NCI-H146 (cell line): ENCODE measurements around the gene AKR1B1.
A peak's percentile ranks its signal among the peaks of the same experiment; 100 is the strongest.

Experiments used
- DNase-seq: peaks from one replicate; lab custom pipeline; 2025; lab: John Stamatoyannopoulos, UW

The AKR1B1 gene

DNA sequence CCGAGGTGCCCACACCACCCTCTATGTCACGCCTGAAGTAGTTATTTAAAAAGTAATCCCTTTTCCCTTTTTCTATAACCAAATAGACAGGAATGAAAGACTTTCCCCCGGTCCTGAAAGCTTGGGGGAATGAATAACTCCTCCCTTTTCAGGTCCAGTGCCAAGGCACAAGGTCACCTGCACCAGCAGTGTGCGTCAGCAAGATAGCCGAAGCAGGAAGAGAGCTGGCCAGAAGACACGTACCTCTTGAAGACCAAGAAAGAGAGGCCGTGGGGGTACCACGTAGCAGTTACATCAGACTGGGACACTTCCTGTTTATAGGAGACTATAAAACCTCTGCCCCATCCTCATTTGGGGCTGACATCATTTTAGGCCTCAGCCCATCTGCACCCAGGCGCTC, 10.7 kb upstream of the AKR1B1 start:
- DNase-seq: no peak

DNA sequence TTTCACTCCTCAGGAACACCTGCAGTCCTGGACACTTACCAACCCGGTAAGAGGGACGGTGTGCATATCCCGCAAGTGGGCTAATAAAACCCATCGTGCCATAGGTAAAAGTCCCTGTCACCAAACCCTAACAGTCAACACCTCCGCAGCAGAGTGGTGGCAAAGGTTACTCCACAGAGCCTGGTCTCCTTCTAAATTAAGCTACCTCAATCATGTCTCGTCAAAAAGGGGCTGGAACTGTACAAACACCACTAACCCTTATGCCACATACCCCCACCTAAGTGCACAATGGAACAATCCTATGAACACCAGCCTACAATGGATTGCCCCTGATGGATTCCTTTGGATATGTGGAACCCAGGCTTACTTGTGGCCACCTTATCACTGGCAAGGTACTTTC, 9.6 kb upstream of the AKR1B1 start:
- no peak for DNase-seq

DNA sequence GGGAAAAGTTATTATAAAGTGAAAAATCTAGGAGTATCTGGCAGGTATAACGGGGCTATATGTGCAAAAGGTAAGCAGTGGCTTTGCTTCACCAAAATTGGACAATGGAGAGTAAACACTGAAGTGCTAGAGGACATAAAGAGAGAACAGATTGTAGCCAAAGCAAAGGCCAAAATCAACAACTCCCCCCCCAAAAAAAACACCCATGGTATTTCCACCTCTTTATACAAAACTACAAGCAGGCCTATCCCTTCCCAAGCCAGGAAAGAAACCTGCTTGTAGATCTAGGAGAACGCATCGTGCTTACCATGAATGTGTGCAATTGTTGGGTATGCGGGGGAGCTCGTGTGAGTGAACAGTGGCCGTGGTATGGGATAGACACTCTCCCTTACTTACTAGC, 9.2 kb upstream of the AKR1B1 start:
- no peak for DNase-seq

DNA sequence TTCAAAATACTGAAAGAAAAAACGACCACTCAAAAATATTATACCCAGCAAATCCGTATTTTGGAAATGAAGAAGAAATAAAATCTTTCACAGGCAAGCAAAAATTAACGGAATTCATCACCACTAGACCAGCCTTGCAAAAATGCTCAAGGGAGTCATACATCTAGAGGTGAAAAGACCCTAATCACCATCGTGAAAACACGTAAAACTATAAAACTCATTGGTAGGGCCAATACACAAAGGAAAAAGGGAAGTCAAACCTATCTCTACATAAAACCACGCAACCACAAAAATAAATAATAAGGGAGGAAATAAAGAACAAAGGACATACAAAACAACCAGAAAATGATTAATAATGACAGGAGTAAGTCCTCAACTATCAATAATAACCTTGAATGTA, 6.6 kb upstream of the AKR1B1 start:
- no peak for DNase-seq

DNA sequence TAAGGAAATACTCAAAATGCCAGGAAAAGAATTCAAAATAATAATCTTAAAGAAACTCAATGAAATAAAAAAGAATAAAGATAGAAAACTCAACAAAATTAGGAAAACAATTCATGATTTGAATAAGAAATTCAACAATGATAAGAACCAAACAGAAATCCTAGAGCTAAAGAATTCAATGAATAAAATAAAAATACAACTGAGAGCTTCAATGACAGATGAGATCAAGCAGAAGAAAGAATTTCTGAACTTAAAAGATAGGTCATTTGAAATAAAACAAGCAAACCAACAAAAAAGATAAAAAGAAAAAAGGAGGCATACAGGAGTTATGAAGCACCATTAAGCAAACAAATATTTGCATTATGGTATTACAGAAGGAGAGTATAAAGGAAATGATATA, 5.6 kb upstream of the AKR1B1 start:
- DNase-seq: no peak

DNA sequence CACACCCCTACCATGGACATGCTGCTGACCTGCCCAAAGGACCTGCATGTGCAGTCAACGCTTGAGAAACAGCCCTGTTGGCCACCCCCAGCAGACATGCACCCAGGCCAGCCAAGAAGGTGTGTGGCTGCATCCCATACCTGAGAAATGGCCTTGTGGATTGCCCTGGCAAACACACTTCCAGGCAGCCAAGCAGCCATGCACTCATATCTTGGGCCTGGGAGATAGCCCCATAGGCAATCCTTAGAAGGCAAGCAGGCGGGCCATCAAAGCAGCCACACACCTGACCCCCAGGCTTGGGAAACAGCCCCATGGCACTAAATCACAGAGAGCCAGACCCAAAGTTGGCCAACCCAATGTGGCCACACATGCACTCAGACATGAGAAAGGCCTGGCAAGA, 4.9 kb upstream of the AKR1B1 start:
- DNase-seq: no peak

DNA sequence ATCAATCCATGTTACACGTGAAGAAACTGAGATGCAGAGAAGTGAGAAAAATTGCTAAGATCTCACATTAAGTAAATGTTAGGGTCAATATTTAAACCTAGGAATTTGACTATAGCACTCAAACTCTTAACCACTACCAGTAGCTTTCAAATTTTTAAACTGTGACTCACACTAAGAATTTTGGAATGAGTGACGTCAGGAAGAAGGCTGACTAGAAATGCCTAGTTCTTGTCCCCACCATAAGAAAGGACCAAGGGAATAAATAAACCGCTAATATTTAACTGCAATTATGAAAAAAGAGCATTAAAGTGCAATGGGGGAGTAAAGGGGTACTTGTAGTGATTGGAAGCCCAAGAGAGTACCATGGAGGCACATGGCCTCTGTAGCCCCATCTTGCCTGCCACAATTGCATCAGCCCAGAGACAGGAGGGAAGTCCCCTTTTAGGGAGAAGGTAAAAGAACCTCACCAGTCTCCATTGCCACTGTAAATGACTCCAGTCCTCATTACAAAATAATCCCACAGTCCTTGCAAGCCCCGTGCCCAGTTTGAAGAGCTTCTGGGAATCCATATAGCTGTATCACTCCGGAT, 3.5 kb upstream of the AKR1B1 start:
- no peak for DNase-seq

DNA sequence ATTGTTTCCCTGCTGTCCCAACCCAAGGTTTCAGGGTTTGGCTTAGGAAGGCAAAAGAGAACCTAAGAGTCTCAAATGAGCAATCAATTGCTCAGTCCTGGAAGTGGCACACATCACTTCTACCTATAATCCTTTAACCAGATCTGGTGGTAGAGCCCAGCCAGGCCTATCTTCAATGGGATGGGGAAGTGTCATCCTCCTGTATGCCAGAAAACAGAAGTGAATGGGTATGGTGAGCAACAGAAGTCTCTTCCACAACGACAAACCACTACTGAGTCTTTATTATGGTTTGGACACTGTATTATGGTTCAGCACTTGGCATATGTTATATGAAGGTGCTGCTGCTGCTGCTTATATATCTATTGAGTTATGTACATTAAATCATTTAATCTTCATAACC, 3.0 kb upstream of the AKR1B1 start:
- DNase-seq: no peak

DNA sequence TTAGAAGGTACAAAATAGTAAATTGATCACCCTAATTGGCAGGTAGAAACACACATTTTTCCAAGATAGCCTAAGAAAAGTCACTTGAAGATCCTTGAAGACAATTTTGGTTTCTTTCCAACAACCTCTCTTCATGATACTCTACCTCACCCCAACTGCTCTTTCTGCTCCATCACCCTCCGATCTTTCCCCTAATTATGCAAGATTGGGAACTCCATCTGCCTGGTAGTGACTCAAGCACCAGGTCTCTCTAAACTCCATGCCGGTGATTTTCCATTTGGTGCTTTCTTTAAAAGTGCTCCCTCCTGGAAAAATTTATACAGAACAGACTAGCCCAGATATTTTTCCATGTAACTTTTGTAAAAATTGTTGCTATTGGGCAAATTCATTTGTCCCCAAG, 1.1 kb upstream of the AKR1B1 start:
- DNase-seq: no peak

DNA sequence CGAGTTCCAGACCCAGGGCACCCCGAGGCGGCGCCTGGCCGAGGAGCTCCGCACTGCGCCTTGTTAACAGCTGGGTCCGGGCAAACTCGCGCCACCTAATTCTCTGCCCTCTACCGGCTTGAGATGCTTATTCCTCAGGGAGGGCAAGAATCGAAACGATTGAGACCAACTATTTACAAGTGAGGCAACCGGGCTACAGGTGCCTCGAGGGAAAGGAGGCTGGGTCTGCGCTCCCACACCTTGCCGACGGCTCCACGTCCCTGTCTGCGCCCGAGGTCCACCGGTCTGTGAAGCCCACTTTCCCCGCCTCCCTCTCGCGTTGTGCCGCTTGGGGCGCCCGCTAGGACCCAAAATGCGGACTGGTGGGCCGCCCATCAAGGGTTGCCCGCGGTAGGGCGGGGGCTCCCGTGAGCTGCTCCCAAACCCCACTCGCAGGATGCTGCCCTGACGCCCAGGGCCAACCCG, 527 bp downstream of the AKR1B1 start:
- DNase-seq: peak; percentile 70

DNA sequence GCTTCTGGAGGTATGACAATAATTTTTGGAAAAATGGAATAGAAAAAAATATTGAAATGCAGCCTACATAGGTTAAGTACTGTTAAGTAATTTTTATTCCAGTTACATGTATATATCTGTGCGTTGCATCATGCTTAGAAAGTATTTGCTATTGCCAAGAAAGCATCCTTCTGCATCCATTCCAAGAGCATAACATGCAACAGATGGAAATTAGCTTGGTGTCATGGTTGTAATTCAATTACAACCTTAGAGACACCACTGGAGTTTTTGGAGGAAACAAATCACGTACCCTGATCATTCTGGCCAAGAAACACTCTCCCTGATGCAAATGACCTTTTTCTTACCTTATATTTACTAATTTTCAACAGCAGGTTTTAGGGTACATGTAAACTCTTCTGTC, 1.7 kb downstream of the AKR1B1 start:
- no peak for DNase-seq

DNA sequence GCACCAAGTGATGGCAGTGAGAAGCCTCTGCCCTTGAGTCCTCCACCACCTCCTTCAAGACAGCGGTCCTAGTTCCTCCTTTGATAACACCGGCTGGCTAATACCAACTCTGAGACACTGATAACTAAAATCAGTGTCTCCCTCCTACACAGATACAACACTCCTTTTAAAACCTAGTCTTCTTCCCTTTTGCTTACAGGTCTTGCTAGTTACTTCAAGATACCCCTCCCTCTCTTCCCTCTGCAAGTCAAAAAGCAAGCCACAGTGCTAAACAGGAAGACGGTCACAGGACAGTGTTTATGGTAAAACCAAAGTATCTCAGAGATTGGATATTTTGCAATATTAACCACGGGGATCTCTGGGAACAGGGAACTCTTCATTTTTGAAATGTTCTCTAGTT, 4.6 kb downstream of the AKR1B1 start:
- no peak for DNase-seq

DNA sequence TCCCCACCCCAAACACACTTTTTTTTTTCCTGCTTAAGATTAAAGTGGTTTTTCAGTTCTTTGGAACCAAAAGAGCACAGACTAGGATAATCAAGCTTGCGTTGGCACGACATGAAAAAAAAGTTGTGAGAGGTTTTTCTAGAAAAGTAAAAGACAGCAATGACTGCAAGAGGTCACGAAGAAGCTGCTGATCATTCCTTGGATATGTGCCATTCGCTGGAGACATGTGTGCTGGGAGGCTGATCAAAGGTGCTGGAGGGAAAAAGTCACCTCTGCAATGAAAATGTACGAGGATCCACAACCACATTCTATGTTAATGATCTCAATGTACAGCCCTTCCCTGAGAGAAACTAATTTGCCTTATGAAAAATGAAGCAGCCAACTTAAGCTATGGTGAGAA, 5.4 kb downstream of the AKR1B1 start:
- no peak for DNase-seq

DNA sequence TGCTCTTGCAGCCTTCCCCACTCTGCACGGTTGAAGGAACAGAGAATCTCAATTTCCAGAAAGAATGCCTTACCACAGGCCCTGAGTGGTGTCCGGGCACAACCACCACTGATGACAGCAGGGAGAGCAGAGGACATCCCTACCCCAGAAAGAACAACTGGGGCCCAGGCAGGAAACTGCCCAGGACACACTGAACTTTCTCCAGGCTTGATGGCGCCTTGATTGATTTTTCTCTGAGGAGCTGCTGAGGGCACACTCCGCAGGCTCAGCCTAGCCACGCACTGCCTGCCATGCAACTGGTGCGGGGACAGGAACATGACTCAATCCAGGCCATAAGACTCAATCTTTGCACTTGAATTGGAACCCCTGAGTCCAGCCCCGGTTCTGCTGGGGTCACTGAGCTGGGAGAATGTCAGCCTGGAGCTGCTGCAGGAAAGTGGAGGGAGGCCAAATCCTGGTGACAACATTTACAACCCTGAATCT, 5.9 kb downstream of the AKR1B1 start:
- DNase-seq: no peak

DNA sequence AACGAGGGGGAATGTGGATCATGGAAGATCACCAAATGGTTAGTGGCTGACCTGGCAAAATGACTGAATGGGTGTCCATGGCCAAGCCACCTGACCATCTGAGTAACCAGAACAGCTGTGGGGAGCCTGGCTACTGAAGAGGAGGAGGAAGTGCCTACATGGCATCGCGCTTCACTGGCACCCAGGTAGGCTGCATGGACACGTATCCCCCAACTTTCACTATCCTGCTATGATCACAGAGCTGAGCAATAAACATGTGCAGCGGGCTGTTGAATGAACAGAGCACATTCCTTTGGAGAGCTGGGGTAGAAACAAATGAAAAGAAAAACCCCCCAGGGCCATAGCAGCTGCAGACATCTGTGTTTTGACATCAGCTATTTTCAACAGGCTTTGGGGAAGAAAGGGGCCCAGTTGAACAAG, 6.5 kb downstream of the AKR1B1 start:
- no peak for DNase-seq

DNA sequence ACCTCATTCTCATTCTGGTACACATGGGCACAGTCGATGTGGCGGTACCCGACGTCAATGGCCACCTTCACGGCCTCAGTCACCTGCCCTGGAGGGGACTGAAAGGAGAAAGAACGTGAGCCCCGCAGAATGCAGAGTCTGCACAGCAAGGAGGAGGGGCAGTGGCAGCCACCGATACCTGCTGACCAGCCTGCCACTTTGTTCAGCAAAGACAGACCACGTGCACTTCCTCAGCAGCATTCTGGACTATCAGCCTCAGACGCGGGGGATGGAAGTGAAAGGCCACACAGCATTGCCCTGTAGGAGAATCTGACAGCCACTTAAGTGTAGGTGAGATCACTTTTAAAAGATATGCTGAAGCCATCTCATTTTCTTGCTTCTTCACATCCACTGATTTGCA, 7.2 kb downstream of the AKR1B1 start:
- DNase-seq: no peak

DNA sequence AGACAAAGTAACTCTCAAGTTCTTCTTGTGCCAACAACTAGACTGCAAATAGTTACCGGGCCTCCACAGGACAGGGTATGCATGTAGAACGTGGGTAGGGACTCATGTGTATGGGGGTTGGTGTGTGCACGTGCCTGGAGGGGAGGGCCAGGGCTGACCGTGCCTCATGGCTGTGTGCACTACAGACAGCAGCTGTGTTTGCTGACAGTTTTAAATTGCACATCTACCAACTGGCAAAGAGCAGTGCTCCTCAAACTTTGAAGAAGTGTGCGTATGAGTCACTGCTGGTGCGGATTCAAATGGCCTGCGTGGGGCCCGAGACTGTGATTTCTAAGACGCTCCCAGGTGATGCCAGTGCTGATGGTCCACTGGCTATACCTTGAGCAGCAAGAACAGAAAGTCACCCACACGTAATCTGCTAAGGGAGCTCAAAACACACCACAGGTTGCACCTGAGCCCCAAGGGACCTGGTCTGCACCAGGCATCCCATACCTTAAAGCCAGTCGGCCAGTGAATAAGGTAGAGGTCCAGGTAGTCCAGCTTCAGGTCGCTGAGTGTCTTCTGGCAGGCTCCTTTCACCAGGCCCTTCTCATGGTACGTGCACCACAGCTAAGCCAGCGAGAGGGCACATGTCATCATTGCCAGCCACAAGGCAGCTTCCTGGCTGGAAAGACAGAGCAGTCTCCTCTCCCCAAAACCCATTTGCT, 8.5 kb downstream of the AKR1B1 start:
- DNase-seq: no peak

DNA sequence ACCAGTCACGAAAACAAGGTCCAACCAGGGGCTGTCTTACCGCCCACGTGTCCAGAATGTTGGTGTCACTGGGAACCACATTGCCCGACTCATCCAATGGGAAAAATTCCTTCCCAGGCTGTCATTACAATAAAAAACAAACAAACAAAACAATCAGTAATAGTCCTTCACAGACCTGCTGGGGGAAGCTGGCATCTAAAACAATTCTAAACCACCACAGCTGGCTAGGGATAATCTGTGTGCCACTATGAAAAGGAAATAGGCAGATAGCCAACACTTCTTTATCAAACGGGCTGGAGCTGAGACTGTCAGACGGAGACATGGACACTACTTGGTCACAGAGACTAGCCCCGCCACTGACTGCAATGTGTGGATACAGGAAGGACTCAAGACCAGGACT, 9.2 kb downstream of the AKR1B1 start:
- no peak for DNase-seq

DNA sequence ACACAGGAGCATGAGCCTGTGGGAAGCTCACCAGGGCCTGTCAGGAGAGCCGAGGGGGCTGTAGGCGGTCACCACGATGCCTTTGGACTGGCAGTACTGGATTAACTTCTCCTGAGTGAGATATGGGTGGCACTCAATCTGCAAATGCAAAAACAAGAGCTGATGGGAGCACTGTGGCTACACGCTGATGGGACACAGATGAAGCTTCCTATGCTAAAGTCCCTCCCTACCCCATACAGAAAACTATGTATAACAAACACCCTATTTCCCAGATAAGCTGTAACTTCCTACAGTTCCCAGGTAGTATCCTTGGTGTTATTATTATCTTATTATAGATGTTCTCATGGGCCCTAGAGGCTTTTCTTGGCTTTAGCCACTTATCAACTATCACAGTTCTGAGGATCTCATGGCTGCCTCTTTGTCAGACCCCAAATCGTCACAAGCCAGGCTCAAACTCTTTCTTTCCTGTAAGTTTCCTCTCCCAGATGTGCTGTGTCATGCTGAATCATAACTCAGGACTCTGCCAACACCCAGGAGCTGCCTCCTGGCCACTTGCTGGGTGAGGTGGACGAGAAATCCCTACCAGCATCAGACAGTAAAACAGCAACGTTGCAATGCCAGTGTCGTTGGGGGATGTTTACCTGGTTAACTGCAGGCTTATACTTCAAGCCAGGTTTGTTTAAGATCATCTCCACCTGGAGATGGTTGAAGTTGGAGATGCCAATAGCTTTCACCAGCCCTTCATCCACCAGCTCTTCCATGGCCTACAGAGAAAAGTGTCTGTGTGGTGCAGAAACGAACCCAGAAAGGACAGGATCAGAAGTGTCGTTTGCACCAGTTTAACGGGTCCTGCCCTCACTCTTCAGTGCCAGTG, 10.3 kb downstream of the AKR1B1 start:
- no peak for DNase-seq

DNA sequence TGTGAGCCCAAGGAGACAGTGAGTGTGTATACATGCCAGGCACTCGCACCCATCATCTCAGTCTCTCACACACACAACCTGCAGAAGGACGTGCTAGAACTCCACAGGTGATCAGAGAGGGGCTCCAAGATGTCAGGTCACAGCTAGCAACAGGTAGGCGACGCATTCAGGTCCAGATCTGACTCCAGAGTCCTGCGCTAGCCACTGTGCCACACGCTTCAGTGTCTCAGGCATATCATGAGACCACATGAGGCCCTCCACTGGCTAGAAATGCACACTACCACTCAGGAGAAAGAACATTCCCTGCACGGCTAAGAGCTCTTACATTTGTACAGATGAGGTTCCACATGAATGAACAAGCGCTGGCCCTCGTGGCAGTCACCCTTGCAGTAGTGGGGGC, 11.5 kb downstream of the AKR1B1 start:
- DNase-seq: no peak

DNA sequence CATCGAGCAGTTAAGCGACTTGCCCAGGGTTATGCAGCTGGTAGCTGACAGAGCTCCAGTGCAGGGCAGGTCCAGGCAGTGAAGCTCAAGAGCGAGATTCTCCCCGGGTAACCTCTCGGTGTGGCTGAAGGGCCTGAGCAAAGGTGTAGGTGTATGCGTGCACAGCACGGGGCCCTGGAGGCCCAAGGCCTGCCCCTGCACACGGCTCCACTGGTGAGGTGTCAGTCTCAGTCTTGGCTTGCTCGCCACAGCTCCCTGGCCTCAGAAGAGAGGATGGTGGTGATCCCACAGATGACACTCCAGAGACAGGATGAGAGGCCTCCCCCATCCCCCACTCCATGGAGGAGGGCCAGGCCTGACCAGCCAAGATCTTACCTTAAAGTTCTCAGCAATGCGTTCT, 12.0 kb downstream of the AKR1B1 start:
- no peak for DNase-seq

DNA sequence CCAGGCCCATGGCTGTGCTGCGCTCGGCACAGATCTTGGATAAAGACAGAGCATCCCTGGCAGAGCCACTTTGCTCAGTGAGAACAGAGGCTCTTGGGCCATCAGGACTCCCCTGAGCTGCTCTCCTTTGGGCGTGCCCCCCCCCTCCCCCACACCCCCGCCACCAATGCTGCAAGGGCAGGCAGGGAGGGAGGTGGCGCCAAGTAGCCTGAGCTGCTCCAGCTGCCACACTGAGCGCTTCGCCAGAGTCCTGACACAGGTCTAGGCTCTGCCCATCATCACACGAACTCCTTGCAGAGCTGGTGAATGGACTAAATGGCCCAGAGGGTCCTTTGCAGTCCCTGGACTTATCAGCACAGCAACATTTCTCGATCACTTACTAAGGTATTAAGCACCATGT, 12.5 kb downstream of the AKR1B1 start:
- no peak for DNase-seq

DNA sequence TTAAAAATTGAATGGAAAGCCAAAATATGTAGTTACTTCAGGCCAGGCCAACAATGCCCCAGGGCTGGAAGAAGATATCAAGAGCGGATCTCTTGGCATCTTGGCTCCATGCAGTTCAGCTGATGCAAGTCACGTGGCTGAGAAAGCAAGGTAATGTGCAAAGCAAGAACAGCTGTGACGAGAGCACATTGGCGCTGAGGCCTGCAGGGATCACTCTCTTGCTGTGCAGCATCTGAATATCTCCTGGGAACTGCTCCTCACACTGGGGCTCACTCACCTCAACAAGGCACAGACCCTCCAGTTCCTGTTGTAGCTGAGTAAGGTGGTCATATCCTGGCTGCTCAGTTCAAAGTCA, 14.0 kb downstream of the AKR1B1 start:
- DNase-seq: no peak
